Fibroblast of pulmonary artery (primary cell): ENCODE measurements around the gene AKAP12.

Source experiments
- DNase-seq: peaks from one replicate; pipeline ENCODE4 v3.0.0-alpha.2; 2010; ENCODE audit warnings: low read depth
- H3K4me3 ChIP-seq: replicated peaks from 2 replicates; pipeline ENCODE4 v1.5.1; 2011; ENCODE audit warnings: low read depth, mild to moderate bottlenecking, control low read depth, low read length, moderate library complexity
- CTCF ChIP-seq: IDR thresholded peaks from 2 replicates; pipeline ENCODE4 v1.5.1; 2011; ENCODE audit warnings: mild to moderate bottlenecking, control low read depth, low read length, inconsistent platforms; ENCODE audit errors: missing control alignments

Gene AKAP12

GRCh38 chr6:151224076-151224475, 15.7 kb upstream of the AKAP12 start:
- no peak overlapping the region for H3K4me3 ChIP-seq
- DNase-seq: no peak
- TF ChIP-seq CTCF: no peak

- no peak for DNase-seq
- TF ChIP-seq CTCF: no peak
- no peak overlapping the region for H3K4me3 ChIP-seq
These were observed 13.8 kb upstream of the AKAP12 start for GRCh38 chr6:151225919-151226318.

DNA sequence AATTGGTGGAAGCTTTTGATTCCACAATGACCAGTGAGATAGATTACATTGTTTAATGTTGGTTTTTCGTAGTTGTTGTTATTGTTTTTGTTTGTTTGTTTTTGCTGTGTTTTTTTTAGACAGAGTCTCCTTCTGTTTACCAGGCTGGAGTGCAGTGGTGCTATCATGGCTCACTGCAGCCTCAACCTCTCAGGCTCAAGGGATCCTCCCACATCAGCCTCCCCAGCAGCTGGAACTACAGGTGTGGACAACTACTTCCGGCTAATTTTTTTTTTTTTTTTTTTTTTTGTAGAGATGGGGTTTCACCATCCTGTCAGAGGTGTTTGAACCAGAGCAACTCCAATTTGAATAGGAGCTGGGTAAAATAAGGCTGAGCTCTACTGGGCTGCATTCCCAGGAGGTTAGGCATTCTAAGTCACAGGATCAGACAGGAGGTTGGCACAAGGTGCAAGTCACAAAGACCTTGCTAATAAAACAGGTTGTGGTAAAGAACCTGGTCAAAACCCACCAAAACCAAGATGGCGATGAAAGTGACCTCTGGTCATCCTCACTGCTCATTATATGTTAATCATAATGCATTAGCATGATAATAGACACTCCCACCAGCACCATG, 10.9 kb upstream of the AKAP12 start:
- no peak for DNase-seq
- no peak for TF ChIP-seq CTCF
- no peak overlapping the region for H3K4me3 ChIP-seq

DNA sequence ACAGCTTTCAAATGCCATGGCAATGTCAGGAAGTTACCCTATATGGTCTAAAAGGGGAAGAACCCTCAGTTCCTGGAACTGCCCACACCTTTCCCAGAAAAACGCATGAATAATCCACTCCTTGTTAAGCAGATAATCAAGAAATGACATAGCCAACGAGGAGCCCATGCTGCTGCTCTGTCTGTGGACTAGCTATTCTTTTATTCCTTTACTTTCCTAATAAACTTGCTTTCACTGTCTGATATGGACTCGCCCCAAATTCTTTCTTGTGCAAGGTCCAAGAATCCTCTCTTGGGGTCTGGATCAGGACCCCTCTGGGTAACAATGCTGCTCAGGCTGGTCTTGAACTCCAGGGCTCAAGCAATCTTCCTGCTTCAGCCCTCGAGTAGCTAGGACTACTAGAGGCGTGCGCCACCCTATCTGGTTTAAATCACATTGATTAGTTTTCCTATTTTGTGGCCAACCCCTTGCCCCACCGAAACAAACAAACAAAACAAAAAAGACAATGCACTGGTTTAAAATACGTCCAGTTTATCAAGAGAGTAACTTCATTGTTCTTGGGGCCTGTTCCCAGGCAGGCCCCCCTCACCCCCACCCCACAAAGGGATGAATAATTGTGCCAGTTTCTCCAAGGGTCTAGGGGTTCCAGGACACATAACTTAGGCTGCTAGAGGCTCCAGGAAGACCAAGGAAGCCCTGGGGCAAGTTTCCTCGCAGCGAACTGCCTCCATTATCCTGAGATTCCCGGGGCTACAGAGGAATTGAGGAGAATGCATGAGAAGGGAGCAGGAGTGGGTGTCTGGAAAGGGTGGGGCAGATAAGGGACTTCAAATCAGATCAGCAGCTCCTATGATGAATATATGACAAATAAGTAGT, 10.1 kb upstream of the AKAP12 start:
- no peak for TF ChIP-seq CTCF
- no peak for DNase-seq
- no peak overlapping the region for H3K4me3 ChIP-seq

- TF ChIP-seq CTCF: no peak
- no peak overlapping the region for H3K4me3 ChIP-seq
- no peak for DNase-seq
These were observed 9.5 kb upstream of the AKAP12 start for GRCh38 chr6:151230277-151230577.

DNA sequence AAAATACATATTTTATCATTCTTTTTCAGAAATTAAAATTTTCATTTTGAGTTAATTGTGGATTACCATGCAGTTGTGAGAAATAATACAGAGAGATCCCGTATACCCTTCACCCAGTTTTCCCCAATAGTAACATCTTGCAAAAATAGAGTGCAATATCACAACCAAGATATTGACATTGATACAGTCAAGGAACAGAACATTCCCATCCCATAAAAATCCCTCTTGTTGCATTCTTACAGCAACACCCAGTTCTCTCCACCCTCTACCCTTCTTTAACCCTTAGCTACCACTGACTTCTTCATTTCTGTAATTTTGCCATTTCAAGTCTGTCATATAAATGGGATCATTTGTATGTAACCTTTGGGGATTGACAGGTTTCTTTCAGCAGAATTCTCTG, 6.9 kb upstream of the AKAP12 start:
- TF ChIP-seq CTCF: no peak
- DNase-seq: no peak
- no peak overlapping the region for H3K4me3 ChIP-seq

DNA sequence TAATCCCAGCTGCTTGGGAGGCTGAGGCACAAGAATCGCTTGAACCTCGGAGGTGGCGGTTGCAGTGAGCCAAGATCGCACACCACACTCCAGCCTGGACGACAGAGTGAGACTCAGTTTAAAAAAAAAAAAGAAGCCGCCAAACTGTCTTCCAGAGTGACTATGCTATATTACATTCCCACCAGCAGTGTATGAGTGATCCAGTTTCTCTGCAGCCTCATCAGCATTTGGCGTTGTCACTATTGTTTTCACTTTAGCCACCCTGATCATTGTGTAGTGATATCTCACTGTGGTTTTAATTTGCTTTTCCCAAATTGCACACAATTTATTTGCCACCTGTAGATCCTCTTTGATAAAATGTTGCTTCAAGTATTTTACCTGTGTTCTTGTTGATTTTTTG, 6.0 kb upstream of the AKAP12 start:
- no peak for TF ChIP-seq CTCF
- no peak overlapping the region for H3K4me3 ChIP-seq
- DNase-seq: no peak
